CD4-positive, alpha-beta T cell treated with Interleukin-17A for 1 hour (primary cell): ENCODE data around the gene TFPI2.
"Not testable (repeated sequence)": the region's sequence is repeated elsewhere in the genome, so short reads cannot be mapped to it uniquely, and the experiment has no call there.

Experiments
- DNase-seq: peaks from one replicate; pipeline ENCODE4 v3.0.0-alpha.2; 2020

TFPI2 gene, protein sequence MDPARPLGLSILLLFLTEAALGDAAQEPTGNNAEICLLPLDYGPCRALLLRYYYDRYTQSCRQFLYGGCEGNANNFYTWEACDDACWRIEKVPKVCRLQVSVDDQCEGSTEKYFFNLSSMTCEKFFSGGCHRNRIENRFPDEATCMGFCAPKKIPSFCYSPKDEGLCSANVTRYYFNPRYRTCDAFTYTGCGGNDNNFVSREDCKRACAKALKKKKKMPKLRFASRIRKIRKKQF

DNA sequence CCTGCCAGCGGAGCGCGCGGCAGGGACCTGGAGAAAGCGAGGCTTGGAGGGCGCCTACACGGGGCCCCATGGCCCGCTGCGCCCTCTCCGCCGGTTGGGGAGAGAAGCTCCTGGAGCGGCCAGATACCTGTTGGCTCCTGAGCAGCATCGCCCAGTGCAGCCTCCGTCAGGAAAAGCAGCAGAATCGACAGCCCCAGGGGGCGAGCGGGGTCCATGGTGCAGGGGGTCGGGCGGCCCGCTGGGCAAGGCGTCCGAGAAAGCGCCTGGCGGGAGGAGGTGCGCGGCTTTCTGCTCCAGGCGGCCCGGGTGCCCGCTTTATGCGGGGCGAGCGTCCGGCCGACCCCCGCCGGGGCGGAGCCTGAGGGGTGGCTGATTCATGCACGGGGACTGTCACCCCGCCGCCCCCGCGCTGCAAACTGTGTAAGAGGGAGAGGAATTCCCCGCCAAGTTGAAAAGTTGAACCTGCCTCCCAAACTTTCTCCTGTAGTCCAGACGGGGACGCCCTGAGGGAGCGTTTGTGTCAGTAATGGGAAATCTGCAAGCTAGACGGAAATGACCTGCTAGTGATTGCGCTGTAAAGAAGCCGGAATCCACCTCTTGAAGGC lies at the start of gene TFPI2:
Gene TFPI2 (minus strand): TSS at position 290 of the 605 bp plus-strand sequence. CDS start 75 bp downstream, at position 215.
- DNase-seq, result no peak

GRCh38 chr7:93938293-93938692 lies 47.7 kb upstream of the TFPI2 start:
- DNase-seq, result no peak

GRCh38 chr7:93937818-93938217 lies 47.3 kb upstream of the TFPI2 start:
- no peak for DNase-seq

DNA sequence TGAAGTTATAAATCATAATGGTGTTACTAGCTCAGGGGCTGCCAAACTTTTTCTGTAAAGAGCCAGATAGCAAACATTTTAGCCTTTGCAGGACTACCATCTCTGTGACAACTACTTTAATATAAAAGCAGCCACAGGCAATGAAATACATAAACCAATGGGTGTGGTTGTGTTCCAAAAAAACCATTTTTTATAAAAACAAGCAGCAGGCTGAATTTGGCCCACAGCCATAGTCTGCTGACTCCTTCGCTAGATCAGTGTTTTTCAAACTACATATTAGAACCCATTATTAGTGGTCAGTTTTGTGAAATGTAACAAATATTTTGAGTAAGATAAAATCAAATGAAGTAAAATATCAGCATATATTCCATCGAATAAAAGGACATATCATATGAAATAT lies 44.5 kb upstream of the TFPI2 start:
- DNase-seq, result no peak

- DNase-seq, result no peak
Measured at GRCh38 chr7:93933156-93933555, 42.6 kb upstream of the TFPI2 start.

- DNase-seq, result no peak
Measured at GRCh38 chr7:93931655-93932054, 41.1 kb upstream of the TFPI2 start.

- DNase-seq, result no peak
Measured at GRCh38 chr7:93927585-93927984, 37.0 kb upstream of the TFPI2 start.

- no peak for DNase-seq
Measured at GRCh38 chr7:93926800-93927199, 36.2 kb upstream of the TFPI2 start.

- DNase-seq, result no peak
Measured at GRCh38 chr7:93923942-93924341, 33.4 kb upstream of the TFPI2 start.

DNA sequence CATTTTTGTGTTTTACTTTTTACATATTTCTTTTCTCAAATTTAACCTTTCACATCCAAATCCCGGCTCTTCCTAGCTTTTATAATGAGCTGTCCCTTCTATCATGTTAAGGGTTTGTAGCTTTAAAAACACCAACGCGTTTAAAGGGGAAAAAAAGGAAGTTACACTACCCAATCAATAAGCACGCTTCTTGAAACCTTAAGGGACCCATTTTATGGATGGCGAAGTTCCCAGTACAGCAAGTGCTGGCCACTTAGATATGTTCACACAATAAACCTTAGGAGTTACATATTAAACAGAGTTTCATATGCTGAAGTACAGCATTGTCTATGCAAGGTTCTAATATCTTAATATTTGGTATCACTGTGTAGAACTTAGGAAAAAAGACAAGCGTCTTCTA lies 32.7 kb upstream of the TFPI2 start:
- no peak for DNase-seq

DNA sequence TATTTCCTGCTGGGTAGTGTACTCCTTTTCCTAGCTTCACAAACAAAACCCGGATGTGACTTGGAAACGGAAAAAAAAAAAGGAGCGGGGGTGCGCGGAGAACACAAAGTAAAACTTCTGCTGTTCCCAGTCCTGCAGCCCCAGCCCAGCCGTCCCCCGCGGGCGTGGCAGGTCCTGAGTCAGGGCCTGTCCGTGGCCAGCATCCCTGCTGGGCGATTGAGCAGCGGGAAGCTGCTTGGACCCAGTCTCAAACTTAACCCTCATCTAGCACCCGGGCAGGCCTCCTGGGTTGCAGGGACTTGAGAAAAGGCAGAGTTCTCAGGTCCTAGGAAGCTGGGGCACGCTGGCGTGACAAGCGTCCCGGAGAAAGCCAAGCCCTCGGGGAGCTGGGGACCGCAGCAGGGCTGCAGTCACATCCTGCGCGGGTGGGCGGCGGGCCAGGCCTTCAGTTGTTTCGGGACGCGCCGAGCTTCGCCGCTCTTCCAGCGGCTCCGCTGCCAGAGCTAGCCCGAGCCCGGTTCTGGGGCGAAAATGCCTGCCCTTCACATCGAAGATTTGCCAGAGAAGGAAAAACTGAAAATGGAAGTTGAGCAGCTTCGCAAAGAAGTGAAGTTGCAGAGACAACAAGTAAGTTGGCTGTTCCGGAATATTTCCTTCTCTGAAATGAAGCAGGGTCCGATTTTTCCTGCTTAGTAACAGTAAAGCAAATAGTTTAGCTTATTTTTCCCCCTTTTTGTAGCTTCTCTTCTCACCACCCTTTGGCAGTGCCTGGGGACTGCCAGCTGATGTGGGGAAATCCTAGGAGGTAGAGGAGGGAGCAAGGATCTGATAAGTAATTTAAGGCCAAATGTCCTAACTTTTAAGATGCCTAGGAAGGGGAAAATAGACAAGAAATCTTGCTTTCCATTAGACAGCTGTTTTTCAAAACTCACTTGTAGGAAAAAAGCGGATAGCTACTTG lies 31.3 kb upstream of the TFPI2 start, which contains the start of gene GNG11:
Gene GNG11 (plus strand): TSS at position 129 of the 960 bp plus-strand sequence. CDS start 403 bp downstream, at position 532.
- DNase-seq, result no peak

GRCh38 chr7:93921186-93921585 lies 30.6 kb upstream of the TFPI2 start:
- DNase-seq, result no peak

- DNase-seq, result no peak
Measured at GRCh38 chr7:93920496-93921182, 30.1 kb upstream of the TFPI2 start.

GRCh38 chr7:93916315-93916714 lies 25.8 kb upstream of the TFPI2 start:
- DNase-seq, result not testable (repeated sequence)

DNA sequence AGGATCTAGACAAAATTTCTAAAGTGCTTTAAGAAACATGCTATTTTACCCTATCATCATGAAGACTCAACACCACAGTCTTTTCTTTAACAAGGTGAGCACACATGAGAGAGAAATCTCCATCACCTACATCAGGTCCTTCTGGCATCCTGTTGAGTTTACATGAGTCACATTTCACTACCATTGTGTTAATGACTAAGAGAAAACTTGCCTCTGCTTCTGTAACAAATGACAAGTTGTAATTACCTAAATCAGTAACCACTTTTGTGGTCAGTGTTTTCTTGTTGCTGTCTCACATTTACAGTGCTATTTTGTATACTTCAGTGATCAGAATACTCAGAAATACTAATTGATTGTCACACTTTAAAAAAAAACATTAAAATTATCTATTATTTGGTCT lies 25.3 kb upstream of the TFPI2 start:
- DNase-seq, result not testable (repeated sequence)

- DNase-seq, result not testable (repeated sequence)
Measured at GRCh38 chr7:93915206-93915842, 24.8 kb upstream of the TFPI2 start.

DNA sequence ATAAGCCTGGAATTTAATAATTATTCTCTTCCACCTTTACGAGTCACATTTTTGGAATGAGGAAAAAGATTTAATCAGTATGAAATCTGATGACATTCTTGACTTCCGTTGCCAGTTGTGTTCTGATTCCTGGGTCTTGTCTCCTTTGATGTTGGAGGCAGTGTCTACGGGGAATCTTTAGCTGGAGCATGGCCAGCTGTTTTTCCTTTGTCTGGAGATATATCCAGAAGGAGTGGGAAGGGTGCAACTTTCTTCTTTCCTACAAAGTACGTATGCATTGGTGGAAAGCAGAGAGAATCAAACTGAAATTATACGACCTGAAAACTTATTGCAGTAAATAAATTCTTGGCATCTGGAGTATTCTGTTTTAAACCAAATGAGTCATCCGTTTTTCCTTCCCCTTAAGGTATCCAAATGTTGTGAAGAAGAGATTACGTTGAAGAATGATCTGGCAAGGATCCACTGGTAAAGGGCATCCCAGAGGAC lies 24.1 kb upstream of the TFPI2 start:
- DNase-seq, result no peak

DNA sequence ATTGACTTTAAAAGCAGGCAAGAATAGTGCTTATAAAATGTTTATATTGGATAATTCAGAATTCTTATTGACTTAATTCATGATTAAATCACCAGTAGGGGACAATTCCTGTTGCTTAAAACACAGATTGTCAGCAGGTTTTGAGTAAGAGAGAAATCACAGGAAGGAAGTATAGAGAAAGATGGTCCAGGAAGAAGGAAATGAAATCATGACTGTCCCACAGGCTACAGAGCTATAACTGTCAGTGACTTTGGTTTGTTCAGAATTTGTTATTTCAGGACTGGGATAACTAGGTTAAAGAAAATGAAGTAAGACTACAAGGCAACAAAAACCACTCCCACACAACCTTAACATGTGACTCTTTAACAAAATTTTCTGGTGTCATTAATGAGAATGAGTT lies 22.6 kb upstream of the TFPI2 start:
- DNase-seq, result no peak

DNA sequence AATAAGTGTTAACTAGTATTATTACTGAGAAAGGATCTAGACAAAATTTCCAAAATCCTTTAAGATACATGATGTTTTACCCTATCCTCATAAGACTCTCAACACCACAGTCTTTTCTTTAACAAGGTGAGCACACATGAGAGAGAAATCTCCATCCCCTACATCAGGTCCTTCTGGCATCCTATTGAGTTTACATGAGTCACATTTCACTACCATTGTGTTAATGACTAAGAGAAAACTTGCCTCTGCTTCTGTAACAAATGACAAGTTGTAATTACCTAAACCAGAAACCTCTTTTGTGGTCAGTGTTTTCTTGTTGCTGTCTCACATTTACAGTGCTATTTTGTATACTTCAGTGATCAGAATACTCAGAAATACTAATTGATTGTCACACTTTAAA lies 21.1 kb upstream of the TFPI2 start:
- not testable (repeated sequence) for DNase-seq

- not testable (repeated sequence) for DNase-seq
Measured at GRCh38 chr7:93911242-93911641, 20.7 kb upstream of the TFPI2 start.

DNA sequence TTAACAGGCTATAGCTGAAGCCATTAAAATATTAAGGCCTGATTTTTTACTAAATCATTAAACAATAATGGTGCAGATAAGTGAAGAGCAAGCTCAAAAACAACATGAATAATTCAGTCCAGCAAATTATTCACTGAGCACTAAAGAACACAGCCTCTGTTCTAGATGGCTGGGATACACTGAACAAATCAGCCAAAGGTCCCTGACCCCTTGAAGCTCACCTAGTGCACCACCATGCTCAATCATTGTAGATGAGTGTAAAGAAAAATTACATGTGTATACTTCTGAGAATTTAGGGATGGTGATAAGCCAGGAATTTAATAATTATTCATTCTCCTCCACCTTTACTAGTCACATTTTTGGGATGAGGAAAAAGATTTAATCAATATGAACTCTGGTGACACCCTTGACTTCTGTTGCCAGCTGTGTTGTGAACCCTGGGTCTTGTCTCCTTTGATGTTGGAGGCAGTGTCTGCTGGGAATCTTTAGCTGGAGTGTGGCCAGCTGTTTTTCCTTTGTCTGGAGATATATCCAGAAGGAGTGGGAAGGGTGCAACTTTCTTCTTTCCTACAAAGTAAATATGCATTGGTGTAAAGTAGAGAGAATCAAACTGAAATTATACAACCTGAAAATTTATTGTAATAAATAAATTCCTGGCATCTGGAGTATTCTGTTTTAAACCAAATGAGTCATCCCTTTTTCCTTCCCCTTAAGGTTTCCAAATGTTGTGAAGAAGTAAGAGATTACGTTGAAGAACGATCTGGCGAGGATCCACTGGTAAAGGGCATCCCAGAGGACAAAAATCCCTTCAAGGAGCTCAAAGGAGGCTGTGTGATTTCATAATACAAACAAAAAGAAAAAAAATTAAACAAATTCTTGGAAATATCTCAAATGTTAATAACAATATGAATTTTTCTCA lies 19.8 kb upstream of the TFPI2 start:
- DNase-seq, result no peak
